ENCODE results near the gene ELMO1. TPM values are rescaled to one million over a fixed set of nuclear protein-coding genes. Genes with fewer than 3 reads are reported as not detected.

Gene ELMO1
- total RNA-seq, 1 experiment from 2014 or later = not detected

DNA sequence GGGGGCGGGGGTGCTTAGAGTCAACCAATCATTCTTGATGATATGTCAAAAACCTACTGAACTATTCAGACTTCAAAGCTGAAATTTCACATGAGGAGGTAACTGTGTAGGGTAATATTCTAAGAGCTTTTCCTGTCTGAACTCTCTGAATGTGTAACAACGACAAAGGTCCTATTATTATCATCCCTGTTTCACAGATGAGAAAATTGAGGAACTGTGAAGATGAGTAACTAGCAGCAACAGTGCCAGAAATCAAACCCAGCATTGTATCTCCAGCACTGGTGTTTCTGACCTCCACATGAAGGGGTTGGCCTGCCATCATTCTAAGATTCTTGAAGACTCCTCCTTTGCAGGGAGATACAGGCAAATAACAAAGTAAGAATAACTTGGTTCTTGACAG is 429.7 kb downstream of the ELMO1 start:
- BruUV-seq (replicated peaks) = no TSS peak
- intact Hi-C loops (cut with micrococcal nuclease; ENCODE audit: unreplicated experiment) = no loop called here
- ChIA-PET CTCF (no interaction called here), POLR2A (ENCODE audit: low non-redundant PET) (no interaction called here)
- Histone ChIP-seq H3K4me3 (ENCODE audit: low read depth, low read length, poor library complexity, severe bottlenecking) (no peak overlapping the region), H3K4me1 (ENCODE audit: insufficient read depth, low read length, poor library complexity, severe bottlenecking) (no peaks in the 10 kb centered on the region), H3K27me3 (replicated peaks; ENCODE audit: insufficient read depth, low read depth, low read length, poor library complexity) (no peaks in the 10 kb centered on the region), H3K9me3 (ENCODE audit: low read depth, low read length, poor library complexity, severe bottlenecking) (no peaks in the 10 kb centered on the region), H3K36me3 (ENCODE audit: insufficient read depth, low read length, poor library complexity, severe bottlenecking) (no peaks in the 10 kb centered on the region), H3K27ac (ENCODE audit: low read depth, low read length, poor library complexity, severe bottlenecking) (no peak overlapping the region)
- no peak for TF ChIP-seq EZH2 (IDR thresholded peaks at IDR 0.05; ENCODE audit: borderline replicate concordance, low read depth, low read length, poor library complexity, severe bottlenecking)
- TF ChIP-seq, protein P1, sequence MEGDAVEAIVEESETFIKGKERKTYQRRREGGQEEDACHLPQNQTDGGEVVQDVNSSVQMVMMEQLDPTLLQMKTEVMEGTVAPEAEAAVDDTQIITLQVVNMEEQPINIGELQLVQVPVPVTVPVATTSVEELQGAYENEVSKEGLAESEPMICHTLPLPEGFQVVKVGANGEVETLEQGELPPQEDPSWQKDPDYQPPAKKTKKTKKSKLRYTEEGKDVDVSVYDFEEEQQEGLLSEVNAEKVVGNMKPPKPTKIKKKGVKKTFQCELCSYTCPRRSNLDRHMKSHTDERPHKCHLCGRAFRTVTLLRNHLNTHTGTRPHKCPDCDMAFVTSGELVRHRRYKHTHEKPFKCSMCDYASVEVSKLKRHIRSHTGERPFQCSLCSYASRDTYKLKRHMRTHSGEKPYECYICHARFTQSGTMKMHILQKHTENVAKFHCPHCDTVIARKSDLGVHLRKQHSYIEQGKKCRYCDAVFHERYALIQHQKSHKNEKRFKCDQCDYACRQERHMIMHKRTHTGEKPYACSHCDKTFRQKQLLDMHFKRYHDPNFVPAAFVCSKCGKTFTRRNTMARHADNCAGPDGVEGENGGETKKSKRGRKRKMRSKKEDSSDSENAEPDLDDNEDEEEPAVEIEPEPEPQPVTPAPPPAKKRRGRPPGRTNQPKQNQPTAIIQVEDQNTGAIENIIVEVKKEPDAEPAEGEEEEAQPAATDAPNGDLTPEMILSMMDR (conservative IDR thresholded peaks at IDR 0.05; ENCODE audit: low read depth, low read length) = no peak
- DNase-seq (ENCODE audit: low spot score) = no peak

DNA sequence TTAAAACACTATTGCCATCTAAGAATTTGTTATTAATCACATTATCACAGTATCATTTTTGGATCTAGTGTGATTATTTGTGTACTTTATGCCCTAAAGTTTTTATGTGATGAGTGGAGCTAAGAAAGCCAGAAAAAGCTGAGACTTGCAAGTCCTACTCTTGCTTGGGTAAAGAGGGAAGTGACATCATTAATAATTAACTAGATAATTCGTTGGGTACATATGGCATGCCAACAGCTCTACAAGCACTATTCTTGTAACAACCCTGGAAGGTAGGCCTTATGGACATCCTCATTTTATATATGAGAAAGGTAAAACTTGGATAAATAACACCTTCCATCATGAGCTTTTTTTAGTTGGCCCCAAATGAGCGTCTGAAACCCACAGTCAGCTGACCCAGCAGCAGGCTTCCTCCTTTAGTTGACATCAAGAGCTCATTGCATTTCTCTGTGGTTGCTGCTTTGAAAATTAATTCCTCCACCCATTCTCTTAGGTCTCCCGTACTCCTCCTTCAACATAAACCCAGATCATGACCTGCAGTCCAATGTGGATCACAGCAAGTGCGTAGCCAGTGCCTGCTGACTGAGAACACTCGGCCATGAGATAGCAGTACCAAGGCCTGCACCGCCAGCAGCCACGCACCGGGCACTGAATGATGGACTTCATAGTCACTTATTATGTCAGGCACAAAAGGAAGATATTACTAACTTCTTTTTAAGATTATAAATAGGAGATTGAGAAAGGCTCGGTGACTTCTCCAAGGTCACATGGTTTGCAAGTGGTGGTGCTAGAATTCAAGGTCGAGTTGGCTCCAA is 432.4 kb downstream of the ELMO1 start:
- H3K9me3 ChIP-seq (ENCODE audit: low read depth, low read length, poor library complexity, severe bottlenecking) = no peaks in the 10 kb centered on the region
- H3K27me3 ChIP-seq (replicated peaks; ENCODE audit: insufficient read depth, low read depth, low read length, poor library complexity) = no peaks in the 10 kb centered on the region
- no TSS peak for BruUV-seq (replicated peaks)
- no peak overlapping the region for H3K4me3 ChIP-seq (ENCODE audit: low read depth, low read length, poor library complexity, severe bottlenecking)
- POLR2A ChIA-PET (ENCODE audit: low non-redundant PET) = no interaction called here
- no peak for DNase-seq (ENCODE audit: low spot score)
- H3K36me3 ChIP-seq (ENCODE audit: insufficient read depth, low read length, poor library complexity, severe bottlenecking) = no peaks in the 10 kb centered on the region
- intact Hi-C loops (cut with micrococcal nuclease; ENCODE audit: unreplicated experiment) = no loop called here
- H3K27ac ChIP-seq (ENCODE audit: low read depth, low read length, poor library complexity, severe bottlenecking) = no peak overlapping the region
- TF ChIP-seq EZH2 (IDR thresholded peaks at IDR 0.05; ENCODE audit: borderline replicate concordance, low read depth, low read length, poor library complexity, severe bottlenecking) = no peak
- TF ChIP-seq, protein P1 (conservative IDR thresholded peaks at IDR 0.05; ENCODE audit: low read depth, low read length) = no peak
- no peaks in the 10 kb centered on the region for H3K4me1 ChIP-seq (ENCODE audit: insufficient read depth, low read length, poor library complexity, severe bottlenecking)
- CTCF ChIA-PET = no interaction called here

DNA sequence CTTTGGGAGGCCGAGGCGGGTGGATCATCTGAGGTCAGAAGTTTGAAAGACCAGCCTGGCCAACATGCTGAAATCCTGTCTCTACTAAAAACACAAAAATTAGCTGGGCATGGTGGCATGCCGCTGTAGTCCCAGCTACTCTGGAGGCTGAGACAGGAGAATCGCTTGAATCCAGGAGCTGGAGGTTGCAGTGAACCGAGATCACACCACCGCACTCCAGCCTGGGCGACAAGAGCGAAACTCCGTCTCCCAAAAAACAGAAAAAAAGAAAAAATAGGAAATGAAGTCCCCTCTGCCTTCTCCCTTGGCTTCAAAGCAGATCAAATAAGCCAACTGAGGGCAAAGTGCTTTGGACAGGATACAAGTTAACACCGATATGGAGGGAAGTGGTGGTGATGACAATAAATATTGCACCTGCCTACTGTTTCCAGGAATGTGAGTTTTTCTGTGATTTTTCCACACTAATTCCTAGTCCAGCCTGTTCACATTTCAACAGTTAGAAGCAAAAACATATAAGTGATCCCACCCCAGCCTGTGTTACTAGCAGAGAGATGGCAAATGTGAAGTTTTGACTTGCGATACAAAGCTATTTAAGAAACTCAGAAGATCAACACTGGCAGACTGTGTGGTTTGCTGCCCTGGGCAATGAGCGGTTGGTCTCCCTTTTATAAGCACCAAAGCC is 433.2 kb downstream of the ELMO1 start:
- BruUV-seq (replicated peaks) = no TSS peak
- intact Hi-C loops (cut with micrococcal nuclease; ENCODE audit: unreplicated experiment) = no loop called here
- ChIA-PET POLR2A (ENCODE audit: low non-redundant PET) (no interaction called here), CTCF (no interaction called here)
- H3K9me3 ChIP-seq (ENCODE audit: low read depth, low read length, poor library complexity, severe bottlenecking) = no peaks in the 10 kb centered on the region
- no peaks in the 10 kb centered on the region for H3K36me3 ChIP-seq (ENCODE audit: insufficient read depth, low read length, poor library complexity, severe bottlenecking)
- no peaks in the 10 kb centered on the region for H3K27me3 ChIP-seq (replicated peaks; ENCODE audit: insufficient read depth, low read depth, low read length, poor library complexity)
- TF ChIP-seq, protein P1 (conservative IDR thresholded peaks at IDR 0.05; ENCODE audit: low read depth, low read length) = no peak
- no peak for TF ChIP-seq EZH2 (IDR thresholded peaks at IDR 0.05; ENCODE audit: borderline replicate concordance, low read depth, low read length, poor library complexity, severe bottlenecking)
- H3K4me1 ChIP-seq (ENCODE audit: insufficient read depth, low read length, poor library complexity, severe bottlenecking) = no peaks in the 10 kb centered on the region
- no peak overlapping the region for H3K27ac ChIP-seq (ENCODE audit: low read depth, low read length, poor library complexity, severe bottlenecking)
- no peak overlapping the region for H3K4me3 ChIP-seq (ENCODE audit: low read depth, low read length, poor library complexity, severe bottlenecking)
- DNase-seq (ENCODE audit: low spot score) = no peak

Measured in A673 (cell line).